HG03196 (cell line): ENCODE data around the gene RNF41.
"Not testable (repeated sequence)": the region's sequence is repeated elsewhere in the genome, so short reads cannot be mapped to it uniquely, and the experiment has no call there.

Experiments
- ATAC-seq: cut with Tn5 transposase; IDR thresholded peaks from one replicate; pipeline ENCODE4 v1.9.1; 2021; ENCODE audit not compliant: unreplicated experiment

Gene RNF41

GRCh38 chr12:56213878-56214277 is 7.8 kb downstream of the RNF41 start:
- no peak for ATAC-seq

GRCh38 chr12:56212361-56212760 is 9.4 kb downstream of the RNF41 start:
- no peak for ATAC-seq

DNA sequence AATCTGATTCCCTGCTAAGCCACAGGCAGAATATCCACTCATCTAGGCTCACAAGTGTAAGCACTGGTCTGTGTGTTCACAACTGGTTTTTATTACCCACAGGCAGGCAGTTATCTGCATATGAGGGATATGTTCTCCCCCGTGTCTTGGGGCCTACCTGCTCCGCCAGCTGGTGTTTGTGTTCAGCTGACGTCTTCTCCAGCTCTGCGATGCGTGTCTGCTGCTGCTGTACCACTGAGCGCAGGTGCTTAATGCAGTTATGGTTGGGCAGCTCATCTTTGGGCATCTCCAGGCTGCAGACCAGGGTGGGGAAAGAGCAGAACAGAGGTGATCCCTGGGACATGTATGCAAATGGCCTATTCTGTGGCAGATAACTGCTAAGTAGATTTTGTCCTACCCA is 13.7 kb downstream of the RNF41 start:
- ATAC-seq, result no peak

DNA sequence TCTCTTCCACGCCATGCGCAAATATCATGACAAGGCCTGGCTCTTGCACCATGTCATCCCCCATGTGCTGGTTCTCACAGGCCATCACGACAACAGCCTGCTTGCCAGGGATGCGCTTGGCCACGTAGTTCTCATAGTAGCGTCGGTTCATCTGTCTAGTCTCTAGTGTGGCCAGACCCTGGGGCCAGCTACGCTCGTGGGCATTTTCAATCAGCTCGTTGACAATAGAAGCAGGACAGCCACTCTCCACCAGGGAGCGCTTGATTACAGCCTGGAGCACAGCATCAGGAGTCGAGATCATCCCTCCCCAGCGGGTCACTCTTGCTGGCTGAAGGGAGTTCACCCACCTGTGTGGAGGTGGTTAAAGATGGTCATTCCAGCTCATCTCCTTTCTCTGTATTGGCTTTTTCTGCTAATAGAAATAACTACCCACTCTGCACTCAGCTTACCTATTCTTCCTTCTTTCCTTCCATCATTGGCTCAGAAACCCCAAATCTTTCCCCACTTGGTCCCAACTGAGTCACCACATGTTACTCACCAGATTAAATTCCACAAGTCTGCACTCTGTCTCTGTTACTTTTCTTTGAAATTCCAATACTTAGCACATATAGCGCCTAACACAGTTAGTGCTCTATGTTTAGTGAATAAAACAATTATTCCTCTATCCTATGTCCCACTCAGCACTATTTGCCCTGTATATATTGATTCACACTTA is 15.1 kb downstream of the RNF41 start:
- ATAC-seq, result peak; percentile 46

DNA sequence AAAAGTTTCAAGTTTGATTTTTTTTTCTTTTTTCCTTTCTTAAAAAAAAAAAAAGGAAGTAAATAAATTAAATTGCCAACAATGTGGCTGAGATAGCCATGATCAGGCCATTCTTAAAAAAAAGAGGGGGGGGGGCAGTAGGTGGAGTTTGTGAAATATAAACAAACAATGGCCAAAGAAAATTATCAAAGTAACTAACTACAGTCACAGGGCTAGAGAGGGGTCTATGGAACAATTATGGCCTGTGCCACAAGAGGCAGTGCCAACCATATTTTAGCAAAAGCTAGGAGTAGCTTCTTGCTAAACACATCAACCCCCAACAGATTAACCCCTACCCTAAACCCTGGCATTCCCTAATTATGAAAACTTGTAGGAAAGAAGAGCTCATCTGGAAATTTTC is 16.3 kb downstream of the RNF41 start:
- ATAC-seq, result no peak

GRCh38 chr12:56204275-56204674 is 17.4 kb downstream of the RNF41 start:
- ATAC-seq, result no peak

DNA sequence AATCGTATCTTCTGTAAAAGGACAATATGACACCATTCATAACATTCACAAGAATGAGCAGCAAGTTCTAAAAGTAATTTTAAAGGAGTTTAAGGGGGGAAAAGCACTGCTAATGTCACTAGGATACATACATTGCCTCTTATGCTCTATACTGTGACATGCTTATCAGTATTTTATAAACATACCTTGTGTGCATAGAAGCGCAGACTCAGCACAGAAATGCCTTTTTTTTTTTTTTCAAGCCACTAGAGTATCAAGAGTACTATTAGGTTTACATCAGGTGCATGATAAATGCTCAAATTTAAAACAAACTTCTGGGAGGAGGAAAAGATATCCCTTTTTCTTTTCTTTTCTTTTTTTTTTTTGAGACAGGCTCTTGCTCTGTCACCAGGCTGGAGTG is 18.9 kb downstream of the RNF41 start:
- no peak for ATAC-seq

DNA sequence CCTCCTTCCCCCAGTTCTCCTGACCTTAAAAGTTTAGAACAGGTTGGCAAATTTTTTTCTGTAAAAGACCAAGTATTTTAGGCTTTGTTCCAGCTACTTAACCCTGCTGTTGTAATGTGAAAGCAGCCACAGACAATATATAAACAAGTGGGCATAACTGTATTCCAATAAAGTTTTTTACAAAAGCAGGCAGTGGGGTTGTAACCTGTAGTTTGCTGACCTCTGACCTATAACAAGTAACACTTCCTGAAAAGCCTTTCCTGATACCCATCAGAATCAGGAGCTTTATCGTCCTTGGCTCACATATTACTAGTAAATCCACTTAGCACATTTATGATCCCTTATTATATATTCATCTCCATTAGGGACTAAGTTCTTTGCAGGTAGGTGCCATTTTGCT is 19.4 kb downstream of the RNF41 start:
- no peak for ATAC-seq

DNA sequence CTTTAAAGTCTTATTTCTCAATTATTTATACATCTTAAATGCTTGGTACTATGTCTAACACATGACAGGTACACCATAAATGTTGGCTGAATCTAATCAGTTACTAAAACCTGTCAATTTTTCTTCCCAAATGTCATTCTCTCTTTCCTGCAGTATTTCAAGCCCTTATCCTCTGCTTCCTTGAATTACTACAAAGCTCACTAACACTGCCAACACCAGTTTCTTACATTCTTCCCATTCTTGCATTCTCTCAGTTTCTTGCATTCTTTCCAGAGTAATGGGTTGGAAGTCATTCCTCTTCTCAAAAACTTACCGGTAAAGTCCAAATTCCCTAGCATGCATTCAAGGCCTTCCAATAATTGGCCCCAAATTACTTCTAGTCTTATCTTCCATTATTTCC is 22.9 kb downstream of the RNF41 start:
- no peak for ATAC-seq

- ATAC-seq, result no peak
Observed at GRCh38 chr12:56197921-56198635, 23.6 kb downstream of the RNF41 start.

DNA sequence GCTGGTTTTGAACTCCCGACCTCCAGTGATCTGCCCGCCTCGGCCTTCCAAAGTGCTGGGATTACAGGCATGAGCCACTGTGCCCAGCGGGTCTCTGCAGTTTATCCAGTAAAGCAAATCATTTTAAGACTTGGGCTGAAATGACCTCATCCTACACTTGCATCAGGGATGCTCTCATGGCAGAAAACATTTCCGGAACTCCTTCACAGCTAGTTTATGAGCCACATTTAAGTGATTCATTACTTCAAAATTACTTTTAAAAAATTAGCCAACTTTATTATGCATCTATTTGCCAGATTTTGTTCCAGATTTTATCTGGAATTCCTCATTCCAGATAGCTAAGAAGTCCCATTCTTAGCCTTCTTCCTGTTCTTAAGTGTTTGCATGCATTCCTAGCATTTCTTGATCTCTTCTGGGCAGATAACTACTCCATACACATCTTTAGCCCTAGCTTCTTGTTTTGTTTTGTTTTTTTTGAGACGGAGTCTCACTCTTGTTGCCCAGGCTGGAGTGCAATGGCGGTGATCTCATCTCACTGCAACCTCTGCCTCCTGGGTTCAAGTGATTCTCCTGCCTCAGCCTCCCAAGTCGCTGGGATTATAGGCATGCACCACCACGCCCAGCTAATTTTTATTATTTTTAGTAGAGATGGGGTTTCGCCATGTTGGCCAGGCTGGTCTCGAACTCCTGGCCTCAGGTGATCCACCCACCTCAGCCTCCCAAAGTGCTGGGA is 24.7 kb downstream of the RNF41 start:
- not testable (repeated sequence) for ATAC-seq

GRCh38 chr12:56193025-56193578 is 28.6 kb downstream of the RNF41 start:
- no peak for ATAC-seq

DNA sequence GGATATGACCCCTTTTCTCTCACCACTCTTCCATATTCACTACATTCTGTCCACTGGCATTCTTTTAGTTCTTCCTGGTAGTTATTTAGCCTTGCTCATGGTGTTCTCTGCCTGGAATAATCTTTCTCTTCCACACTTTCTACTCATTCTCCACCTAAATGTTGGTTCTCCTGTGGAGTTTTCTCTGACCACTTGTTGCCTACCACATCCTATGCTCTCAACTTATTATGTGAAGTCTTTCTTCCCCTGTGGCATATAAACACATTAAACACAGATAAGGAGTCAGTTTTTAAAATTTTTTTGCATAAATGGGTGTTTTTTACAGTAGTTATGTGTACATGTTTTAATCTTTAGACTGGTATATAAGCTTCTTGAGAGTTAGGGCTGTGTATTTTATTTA is 29.1 kb downstream of the RNF41 start:
- no peak for ATAC-seq

DNA sequence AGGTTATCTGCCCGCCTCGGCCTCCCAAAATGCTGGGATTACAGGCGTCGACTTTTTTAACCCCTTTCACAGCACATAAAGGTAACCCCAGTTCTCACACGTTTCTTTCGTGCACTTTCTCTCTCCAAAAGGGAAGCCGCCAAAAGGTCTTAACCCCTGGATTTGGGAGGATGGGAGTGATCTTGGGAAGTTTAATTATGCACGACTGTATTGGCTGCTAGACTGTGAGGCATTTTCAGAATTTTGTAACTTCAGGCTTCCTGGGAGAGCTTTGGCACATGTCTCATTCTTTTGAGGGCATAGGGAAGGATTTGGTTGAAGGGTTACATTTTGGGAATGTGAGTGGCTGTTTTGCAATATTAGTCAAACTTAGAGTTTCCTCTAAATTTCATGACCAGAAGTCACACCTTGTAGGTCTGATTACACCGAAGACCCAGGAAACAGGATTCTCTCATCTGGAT is 31.0 kb downstream of the RNF41 start:
- ATAC-seq, result no peak

GRCh38 chr12:56189918-56190694 is 31.6 kb downstream of the RNF41 start:
- peak; percentile 31 for ATAC-seq

- peak; percentile 74 for ATAC-seq
Observed at GRCh38 chr12:56189099-56189917, 32.4 kb downstream of the RNF41 start, which contains the start of gene SMARCC2. SMARCC2 (minus strand) TSS chr12:56189483; CDS start chr12:56189461, 22 bp downstream.

- peak; percentile 4 for ATAC-seq
Observed at GRCh38 chr12:56188778-56189098, 33.0 kb downstream of the RNF41 start.

- no peak for ATAC-seq
Observed at GRCh38 chr12:56188131-56188777, 33.5 kb downstream of the RNF41 start.

GRCh38 chr12:56186957-56187356 is 34.8 kb downstream of the RNF41 start:
- ATAC-seq, result no peak
